Measurements from ENCODE around the gene CARD18.

- TF ChIP-seq EP300 (IDR thresholded peaks at IDR 0.05) (no peak), CTCF (IDR thresholded peaks at IDR 0.05) (no peak)
Measured at GRCh38 chr11:105100981-105101630, 38.5 kb downstream of the CARD18 start.
